NOMO-1 treated with dmso at 0.1 percent for 144 hours (cell line): ENCODE results near the gene EIF4G3.
"Not testable (repeated sequence)": the region's sequence is repeated elsewhere in the genome, so short reads cannot be mapped to it uniquely, and the experiment has no call there.

Source experiments
- DNase-seq: peaks from one replicate; lab custom pipeline; 2025; ENCODE audit not compliant: unreplicated experiment; lab: John Stamatoyannopoulos, UW

EIF4G3 gene

GRCh38 chr1:20956272-20956671 is 220.4 kb downstream of the EIF4G3 start:
- DNase-seq: no peak

GRCh38 chr1:20950679-20951078 is 226.0 kb downstream of the EIF4G3 start:
- DNase-seq: no peak

DNA sequence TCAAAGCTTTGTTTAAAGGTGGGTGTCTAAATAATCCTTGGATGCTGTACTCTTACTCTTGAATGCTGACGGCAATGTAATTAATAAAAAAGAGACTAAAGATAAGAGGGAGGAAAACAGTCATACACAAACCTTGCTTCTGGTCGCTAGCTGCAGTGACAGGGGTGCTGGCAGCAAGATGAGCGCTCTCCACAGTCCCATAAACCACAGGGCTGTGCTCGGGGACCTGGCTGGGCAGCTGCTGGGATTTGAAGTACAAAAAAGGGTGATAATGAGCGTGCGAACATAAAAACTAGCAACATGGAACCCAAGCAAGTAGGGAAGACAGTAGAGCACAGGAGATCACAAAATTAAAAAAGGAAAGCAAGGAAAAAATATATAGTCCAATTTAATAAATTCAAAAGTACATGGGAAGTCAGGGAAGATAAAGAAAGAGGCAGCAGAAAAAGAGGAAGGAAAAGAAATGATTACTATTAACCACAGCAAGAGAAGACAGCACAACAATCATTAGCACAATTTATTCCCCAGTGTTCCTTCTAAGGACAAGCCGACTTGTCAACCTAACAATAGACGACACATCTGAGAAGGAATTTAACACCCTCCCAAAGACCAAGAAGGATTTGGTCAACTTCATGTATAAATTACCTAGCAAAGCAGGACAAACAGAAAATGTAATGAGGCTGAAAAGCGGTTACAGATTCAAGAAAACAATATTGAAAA is 226.7 kb downstream of the EIF4G3 start:
- peak; percentile 41 for DNase-seq

GRCh38 chr1:20948101-20948500 is 228.6 kb downstream of the EIF4G3 start:
- peak; percentile 19 for DNase-seq

- DNase-seq: no peak
These were observed 229.3 kb downstream of the EIF4G3 start for GRCh38 chr1:20947409-20947808.

DNA sequence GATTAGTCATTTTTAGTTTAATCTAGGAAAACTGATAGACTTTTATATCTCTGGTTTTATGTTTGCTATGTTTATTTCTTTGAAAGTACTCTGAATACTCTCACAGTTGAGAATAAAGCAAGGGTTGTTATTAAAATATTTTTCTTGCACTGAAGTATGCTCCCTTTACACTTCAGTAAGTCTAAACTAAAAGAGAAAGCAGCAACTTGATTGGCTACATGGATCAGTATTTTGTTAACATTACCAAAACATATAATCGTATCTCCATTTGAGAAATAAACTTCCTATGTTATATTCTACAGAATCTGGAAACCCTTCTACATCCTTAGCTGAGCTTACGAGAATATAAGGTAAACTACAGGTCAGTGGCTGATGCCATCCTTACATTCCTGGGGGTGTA is 240.1 kb downstream of the EIF4G3 start:
- DNase-seq: no peak

DNA sequence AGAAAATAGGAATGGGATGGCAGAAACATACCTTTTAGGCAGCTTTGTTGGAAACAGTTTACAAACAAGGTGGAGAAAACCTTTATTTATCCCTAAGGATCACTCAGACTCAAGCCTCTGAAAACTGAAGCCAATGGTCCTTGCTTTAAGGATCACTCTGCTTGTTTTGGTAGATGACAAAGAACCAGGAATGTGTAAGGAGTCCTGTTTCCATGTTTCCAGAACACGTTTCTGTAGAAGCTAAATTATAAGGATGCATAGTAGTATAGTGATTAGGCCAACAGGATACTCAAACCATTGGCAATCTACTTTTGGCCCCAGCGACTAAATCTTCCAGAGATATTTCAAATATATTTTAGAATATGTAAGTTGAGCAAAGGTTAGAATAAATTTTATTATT is 240.5 kb downstream of the EIF4G3 start:
- no peak for DNase-seq

- no peak for DNase-seq
These were observed 241.0 kb downstream of the EIF4G3 start for GRCh38 chr1:20935717-20936116.

GRCh38 chr1:20932437-20932977 is 244.2 kb downstream of the EIF4G3 start:
- DNase-seq: peak; percentile 37

DNA sequence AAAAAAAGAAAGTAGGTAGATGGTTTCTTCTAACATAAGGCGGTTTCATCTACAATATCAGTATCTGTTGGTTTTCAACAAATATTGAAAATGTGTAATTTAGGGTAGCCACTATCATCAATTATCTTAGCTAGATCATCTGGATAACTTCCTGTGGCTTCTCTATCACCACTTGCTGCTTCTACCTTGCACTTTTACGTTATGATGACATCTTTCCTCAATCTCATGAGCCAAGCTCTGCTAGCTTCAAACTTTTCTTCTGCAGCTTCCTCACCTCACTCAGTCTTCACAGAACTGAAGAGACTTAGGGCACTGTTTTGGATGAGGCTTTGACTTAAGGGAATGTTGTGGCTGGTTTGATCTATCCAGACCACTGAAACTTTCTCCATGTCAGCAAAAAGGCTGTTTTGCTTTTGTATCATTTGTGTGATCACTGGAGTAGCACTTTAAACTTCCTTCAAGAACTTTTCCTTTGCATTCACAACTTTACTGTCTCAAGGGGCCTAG is 244.7 kb downstream of the EIF4G3 start:
- DNase-seq: no peak

GRCh38 chr1:20930427-20930826 is 246.3 kb downstream of the EIF4G3 start:
- DNase-seq: no peak

DNA sequence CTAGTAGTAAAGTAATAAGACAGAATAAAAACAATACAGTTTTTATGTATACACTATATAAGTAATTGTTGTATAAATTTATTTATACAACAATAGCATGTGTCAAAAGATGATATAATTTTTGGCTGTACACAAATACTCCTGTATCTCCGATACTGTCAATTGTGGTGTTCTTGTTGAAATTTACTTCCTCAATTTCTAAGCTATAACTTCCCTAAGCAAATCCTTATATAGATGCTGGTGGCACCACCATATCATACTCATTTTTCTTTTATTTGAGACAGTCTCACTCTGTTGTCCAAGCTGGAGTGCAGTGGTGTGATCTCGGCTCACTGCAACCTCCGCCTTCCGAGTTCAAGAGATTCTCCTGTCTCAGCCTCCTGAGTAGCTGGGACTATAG is 248.6 kb downstream of the EIF4G3 start:
- DNase-seq: peak; percentile 12

- no peak for DNase-seq
These were observed 255.4 kb downstream of the EIF4G3 start for GRCh38 chr1:20921285-20921684.

GRCh38 chr1:20913242-20913641 is 263.5 kb downstream of the EIF4G3 start:
- DNase-seq: no peak

GRCh38 chr1:20907526-20907925 is 269.2 kb downstream of the EIF4G3 start:
- not testable (repeated sequence) for DNase-seq

GRCh38 chr1:20903437-20903836 is 273.3 kb downstream of the EIF4G3 start:
- DNase-seq: no peak

GRCh38 chr1:20900056-20900455 is 276.6 kb downstream of the EIF4G3 start:
- DNase-seq: no peak

- DNase-seq: no peak
These were observed 277.3 kb downstream of the EIF4G3 start for GRCh38 chr1:20899154-20899972.

GRCh38 chr1:20896826-20897225 is 279.9 kb downstream of the EIF4G3 start:
- no peak for DNase-seq

DNA sequence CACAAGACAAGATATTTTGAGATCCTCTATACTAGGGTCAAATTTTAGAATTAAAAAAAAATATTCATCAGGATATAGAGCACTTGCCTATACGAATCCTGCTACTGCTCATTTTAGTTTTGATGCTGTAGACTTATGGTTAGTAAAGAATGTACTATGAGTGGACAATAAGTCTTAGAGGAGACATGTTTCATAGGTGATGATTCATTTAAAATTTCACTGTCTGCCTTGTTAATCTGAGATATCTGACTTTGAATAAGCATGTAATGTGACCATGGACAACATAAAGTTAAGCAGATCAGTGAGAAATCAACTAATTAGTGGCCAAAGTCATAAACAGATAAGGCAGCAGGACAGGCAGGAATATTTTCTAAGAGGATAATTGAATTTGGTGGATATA is 282.8 kb downstream of the EIF4G3 start:
- DNase-seq: no peak

- no peak for DNase-seq
These were observed 285.6 kb downstream of the EIF4G3 start for GRCh38 chr1:20891091-20891490.

GRCh38 chr1:20887246-20887645 is 289.5 kb downstream of the EIF4G3 start:
- DNase-seq: no peak
